CD4-positive, alpha-beta T cell treated with Interleukin-17A for 4 hours (primary cell): ENCODE measurements around the gene GJB5.

Source experiments
- DNase-seq: peaks from one replicate; pipeline ENCODE4 v3.0.0-alpha.2; 2020; ENCODE audit warnings: mixed read lengths

The GJB5 gene

DNA sequence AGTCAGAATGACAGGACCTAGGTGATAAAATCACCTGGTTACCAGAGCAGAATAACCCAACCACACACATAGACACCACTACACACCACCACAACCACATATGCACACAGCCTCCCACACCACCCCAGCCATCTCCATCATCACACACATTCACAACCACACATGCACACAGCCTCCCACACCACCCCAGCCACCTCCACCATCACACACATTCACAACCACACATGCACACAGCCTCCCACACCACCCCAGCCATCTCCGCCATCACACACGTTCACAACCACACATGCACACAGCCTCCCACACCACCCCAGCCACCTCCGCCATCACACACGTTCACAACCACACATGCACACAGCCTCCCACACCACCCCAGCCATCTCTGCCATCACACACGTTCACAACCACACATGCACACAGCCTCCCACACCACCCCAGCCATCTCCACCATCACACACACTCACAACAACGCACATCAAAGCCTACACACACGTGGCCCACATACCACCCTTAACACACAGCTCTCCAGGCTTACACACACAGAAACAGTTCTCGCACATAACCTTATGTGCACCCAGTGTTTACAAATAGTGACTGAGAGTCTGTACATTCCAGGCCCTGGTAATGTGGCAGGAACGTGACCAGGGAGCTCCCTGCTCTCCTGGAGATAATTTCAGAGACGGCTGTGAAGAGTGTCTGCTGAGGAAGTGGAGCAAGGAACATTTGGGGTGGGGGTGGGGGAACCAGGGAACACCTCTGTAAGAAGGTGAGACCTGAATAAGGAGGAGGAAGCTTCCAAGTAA lies 22.9 kb downstream of the GJB5 start:
- no peak for DNase-seq

DNA sequence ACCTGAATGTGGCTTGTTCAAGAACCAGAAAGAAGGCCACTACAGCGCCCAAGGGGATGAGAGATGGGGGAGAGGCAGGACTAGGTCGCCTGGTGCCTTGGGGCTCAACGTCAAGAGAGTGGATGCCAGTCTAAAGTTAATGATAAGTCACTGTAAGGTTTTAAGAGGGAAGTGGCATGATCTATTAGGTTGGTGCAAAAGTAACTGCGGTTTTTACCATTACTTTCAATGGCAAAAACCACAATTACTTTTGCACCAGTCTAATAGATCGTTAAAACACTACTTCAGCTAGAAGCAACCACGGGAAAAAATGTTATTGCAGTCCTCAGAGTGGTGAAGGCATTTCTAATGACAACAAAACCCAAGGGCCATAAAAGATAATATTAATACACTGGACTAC lies 23.5 kb downstream of the GJB5 start:
- no peak for DNase-seq

DNA sequence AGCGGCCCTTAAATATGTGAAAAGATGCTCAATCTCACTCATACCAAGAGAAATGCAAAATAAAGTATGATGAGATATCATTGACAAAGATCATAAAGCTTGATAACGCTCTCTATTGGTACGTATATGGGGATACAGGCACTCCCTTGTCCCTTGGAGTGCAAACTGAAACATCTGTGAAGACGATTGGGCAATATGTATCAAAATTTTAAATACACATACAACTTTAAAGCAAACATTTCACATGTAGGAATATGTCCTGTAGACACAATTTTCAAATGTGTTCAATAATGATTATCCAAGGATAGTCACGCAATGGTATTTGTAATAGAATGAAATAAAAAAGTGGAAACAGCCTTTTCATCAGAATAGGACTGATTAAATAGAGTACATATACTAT lies 24.2 kb downstream of the GJB5 start:
- no peak for DNase-seq

DNA sequence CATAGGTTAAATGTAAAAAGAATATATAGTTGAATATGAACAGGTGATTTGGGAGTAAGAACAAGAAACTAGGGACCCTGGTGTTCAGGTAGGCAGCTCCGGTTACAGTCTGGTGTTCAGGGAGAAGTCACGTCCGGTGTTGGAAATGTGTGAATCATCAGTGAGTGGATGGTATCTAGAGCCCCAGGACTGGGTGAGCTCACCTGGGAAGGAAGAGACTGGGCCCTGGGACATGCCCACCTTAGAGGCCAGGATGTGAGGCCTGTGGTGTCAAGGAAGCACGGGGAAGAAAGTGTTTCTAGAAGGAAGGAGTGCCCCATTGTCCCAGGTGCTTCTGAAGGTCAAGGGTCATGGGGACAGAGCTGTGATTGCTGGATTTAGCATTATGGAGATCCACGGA lies 24.7 kb downstream of the GJB5 start:
- DNase-seq = no peak

DNA sequence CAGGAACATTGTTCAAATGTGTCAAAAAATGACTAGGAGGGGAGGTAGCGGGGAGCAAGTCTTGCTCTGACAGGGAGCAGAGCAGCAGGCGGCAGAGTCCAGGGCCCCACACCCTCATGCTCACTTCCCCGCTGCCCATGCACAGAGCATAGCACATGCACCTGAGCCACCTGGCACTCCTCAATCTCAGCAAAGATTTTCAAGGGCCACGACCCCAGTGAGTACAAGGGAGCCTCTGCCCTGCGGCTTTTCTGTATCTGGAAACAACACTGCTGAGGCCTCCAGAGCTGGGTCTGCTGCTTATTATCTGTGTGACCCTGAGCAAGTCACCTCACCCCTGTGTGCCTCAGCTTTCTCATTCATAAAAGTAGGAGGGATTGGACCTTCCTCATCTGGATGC lies 25.1 kb downstream of the GJB5 start:
- no peak for DNase-seq

DNA sequence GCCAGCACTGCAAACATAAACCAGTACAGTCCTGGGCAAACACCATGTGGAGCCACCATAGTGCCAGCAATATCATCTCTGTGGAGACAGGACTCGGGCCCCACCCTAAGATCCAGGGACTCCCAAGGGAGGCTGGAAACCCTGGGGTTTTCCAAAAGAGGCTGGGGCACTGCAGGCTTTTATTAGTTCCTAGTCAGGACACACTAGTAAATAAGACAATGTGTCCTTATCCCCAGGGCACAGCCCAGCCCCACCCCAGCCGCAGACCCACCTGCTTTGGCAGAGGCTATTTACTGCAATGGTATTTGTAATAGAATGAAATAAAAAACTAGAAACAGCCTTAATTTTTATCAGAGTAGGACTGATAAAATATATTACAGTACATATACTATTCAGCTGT lies 25.7 kb downstream of the GJB5 start:
- DNase-seq = no peak

DNA sequence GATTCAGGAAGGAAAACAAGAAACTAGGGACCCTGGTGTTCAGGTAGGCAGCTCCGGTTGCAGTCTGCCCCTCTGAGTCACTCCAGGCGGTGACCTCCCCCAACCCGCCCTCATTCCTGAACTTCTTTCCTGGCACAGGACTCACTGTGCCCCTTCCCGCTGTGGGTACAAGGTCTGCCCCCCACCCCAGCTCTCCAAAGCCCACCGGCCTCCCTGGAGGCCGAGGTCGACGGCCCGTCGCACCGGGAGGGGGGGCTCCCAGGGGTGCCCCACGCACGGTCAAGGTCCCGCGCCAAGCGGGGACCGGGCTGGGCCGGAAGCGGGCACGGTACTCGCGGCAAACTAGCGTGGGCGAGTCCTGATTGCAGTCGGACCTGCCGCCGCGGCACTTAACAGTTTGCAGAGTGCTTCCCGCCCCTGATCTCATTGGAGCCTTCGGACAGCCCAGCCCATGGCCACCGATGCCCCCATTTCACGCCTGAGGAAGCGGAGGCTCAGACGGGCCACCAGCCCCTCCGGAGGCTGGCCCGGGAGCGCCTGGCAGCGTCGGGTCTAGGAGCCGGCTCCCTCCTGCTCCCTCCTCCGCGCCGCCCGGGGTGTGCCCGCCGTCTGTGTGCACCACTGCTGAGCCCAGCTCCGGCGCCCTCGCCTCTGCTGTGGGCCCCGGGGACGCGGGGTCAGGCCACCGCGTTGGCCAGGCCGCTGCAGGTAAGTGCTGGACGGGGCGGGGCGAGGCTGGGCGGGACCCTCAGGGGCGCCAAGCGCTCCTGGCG lies 26.4 kb downstream of the GJB5 start, which contains the start of gene GJB3:
Gene GJB3 (plus strand): TSS at position 144 of the 773 bp plus-strand sequence. CDS start 3,549 bp downstream, outside the sequence.
- no peak for DNase-seq

DNA sequence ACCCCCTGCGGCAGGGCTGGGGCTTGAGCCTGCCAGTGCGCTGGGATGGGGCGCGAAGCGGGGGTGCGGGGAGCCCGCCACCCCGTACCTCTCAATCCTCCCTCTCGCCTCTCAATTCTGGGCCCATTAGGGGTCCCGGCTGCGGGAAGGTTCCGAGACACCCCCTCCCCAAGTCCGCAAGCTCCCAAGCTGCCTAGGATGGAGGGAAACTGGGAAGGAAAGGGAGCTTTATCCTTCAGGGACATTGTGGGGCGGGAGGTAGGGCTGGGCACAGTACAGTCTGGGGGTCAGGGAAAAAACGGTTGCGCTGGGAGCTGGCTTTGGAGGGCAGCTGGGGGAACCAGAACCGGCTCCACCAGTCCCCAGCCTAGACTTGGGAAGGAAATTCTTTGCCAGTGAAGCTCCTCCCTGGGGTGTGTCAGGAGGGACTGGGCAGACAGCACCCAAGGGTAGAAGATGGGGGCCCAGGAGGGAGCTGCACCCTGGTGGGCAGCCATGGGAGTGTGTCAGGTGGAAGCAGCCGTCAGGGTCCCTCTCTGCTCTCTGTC lies 27.1 kb downstream of the GJB5 start:
- no peak for DNase-seq

DNA sequence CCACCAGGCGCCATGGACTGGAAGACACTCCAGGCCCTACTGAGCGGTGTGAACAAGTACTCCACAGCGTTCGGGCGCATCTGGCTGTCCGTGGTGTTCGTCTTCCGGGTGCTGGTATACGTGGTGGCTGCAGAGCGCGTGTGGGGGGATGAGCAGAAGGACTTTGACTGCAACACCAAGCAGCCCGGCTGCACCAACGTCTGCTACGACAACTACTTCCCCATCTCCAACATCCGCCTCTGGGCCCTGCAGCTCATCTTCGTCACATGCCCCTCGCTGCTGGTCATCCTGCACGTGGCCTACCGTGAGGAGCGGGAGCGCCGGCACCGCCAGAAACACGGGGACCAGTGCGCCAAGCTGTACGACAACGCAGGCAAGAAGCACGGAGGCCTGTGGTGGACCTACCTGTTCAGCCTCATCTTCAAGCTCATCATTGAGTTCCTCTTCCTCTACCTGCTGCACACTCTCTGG lies 29.9 kb downstream of the GJB5 start:
- no peak for DNase-seq

DNA sequence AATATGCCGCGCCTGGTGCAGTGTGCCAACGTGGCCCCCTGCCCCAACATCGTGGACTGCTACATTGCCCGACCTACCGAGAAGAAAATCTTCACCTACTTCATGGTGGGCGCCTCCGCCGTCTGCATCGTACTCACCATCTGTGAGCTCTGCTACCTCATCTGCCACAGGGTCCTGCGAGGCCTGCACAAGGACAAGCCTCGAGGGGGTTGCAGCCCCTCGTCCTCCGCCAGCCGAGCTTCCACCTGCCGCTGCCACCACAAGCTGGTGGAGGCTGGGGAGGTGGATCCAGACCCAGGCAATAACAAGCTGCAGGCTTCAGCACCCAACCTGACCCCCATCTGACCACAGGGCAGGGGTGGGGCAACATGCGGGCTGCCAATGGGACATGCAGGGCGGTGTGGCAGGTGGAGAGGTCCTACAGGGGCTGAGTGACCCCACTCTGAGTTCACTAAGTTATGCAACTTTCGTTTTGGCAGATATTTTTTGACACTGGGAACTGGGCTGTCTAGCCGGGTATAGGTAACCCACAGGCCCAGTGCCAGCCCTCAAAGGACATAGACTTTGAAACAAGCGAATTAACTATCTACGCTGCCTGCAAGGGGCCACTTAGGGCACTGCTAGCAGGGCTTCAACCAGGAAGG lies 30.5 kb downstream of the GJB5 start:
- DNase-seq = no peak

DNA sequence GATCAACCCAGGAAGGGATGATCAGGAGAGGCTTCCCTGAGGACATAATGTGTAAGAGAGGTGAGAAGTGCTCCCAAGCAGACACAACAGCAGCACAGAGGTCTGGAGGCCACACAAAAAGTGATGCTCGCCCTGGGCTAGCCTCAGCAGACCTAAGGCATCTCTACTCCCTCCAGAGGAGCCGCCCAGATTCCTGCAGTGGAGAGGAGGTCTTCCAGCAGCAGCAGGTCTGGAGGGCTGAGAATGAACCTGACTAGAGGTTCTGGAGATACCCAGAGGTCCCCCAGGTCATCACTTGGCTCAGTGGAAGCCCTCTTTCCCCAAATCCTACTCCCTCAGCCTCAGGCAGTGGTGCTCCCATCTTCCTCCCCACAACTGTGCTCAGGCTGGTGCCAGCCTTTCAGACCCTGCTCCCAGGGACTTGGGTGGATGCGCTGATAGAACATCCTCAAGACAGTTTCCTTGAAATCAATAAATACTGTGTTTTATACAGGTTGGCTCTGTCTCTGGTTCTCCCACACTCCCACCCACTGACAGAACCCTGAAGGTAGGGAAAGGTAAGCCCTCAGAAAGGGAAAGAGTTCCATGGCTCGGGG lies 31.1 kb downstream of the GJB5 start:
- no peak for DNase-seq

DNA sequence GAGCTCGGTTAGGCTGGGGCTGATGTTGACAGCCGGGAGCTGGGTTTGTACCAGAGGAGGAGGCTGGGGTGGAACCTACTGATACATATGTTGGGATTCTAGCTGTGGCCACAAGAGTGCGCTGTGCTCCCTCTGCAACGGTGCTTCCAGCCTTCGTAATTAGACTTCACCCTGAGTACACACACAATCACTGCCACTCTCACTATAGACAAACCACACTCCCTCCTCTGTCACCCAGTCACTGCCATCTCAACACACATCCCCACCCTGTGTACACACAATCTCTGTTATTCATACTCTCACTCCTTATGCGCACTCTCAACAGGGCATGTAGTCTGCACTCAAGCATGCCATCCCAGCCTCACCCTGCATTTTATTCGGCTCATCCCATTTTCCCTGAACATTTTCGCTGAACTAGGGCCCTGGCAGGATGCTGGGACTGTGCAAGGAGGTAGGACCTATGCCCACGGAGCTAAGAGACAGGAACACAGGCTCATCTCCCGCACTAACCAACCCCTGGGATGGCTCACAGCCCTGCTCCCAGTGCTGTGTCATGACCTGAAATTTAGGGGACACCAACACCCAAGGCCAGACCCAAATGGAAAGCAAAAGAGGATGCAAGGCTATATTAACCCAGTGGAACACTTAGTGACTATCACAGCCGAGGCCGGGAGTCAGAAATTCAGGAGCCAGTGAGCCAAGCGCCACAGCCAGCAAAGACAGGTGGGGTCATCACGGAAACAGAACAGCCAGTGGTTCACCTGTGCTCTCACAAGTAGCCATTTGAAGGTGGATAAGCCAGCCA lies 31.9 kb downstream of the GJB5 start:
- DNase-seq = peak; percentile 65

DNA sequence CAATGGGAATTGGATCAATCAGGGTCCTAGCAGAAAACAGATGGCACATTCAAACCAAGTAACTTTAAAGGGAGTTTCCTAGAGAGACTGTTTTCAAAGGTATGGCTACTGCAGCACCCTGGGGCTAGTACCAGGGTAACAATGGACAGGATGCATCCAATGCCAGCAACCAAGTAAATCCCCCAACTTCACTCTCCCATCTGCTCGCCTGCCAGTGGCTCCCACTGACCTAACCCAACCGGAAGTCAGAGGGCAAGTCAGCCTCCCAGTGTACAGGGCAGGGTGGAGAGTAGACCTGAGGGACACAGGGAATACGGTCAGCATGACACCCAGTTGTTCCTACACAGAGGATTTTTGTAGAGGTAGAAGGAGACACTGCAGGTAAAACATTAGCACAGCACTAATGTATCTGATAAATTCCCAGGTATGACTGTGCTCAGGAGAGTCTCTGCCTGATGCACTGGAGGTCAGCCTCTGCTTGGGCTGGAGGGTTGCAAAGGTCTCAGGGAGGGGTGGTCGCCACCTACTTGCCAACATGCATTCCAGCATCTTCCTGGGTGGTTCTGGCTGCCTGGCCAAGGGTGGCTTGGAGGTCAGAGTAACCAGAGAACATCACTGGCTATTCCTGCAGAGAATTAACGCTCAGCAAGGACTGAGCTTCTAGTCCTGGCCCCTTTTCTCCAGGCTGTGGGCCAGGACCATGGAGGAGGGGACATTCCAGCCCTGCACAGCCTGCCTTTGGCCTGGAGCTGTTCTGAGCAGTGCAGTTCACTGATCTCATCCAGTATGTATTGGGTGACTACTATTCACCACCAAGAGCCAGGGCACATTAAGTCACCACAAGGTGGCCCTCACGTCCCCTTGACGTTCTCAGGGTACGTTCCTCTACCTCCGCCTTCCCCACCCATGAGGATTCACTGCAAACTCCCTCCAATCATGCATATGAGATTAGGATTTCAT lies 32.9 kb downstream of the GJB5 start:
- DNase-seq = no peak

DNA sequence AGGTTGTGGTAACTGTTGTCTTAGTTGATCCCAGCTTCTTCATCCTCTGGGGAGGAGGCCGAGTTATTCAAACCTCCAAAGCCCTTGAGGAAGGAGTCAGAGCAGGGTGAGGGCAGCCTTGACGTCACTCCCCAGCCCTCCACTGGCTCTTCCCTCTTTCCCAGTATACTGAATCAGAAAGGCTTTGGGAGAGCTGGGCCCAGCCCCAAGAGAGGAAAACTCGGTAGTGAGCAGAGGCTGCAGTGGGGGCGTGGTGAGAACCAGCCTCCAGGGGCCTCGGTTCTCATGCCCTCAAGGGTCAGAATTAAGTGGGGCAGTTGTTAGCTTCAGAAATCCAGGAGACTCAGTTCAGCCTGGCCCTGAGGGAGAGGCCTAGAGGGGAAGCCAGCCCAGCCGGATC lies 36.1 kb downstream of the GJB5 start:
- DNase-seq = no peak

DNA sequence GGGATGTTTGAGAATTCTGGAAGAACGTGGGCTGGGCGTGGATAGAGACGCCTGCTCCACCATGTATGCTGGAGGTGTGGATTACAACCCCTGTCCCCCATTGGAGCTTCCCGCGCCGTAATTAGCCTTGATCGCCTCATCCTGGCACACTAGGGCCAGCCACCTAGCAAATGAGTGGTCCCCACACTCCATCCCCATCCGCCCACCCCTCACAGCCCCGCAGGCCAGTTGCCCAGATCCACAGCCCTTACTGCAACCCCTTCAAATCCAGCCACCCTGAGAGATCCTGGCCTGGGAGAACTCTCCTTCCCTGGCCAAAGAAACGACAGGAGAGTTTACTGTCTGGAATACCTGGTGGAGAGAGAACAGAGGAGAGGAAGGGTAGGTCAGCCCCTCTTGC lies 37.6 kb downstream of the GJB5 start:
- no peak for DNase-seq

DNA sequence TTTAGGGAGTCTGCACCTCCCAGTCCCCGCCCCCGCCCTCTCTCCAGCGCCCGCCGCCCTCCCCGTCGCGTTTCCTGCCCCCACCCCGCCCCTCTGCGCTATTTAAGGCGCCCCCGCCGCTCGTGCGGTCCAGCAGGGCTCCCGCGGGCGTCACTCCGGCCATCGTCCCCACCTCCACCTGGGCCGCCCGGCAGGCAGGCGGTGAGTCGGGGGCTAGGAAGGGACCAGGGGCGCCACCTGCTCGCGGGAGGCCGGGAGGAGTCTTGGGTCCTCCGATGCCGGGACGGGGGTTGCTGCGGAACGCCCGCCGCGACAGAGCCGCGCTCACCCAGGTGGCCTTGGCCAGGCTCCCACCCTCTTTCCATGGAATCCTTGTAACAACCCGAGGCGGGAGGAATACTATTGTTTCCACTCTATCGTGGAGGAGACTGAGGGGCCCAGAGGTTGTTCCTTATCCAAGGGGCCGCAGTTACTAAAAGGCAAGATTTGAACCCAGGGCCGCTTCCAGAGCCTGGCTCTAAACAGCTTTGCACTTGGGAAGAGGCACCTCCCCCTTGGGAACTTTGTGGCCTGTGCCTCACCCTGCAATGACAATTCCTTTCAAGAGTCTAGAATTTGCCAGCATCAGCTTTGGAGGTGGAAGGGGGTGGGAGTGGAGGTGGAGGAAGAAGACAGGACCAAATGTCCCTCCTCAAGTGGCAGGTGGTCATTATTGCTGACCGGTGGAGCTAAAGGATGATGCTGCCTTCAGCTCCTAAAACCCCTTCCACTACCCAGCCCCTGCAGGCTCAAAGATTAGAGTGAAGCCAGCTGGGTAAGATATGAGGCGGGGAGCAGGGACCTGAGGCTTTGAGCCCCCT lies 38.3 kb downstream of the GJB5 start, which contains the start of gene GJA4:
Gene GJA4 (plus strand): TSS at position 132 of the 860 bp plus-strand sequence. CDS start 1,215 bp downstream, outside the sequence.
- DNase-seq = peak; percentile 22

DNA sequence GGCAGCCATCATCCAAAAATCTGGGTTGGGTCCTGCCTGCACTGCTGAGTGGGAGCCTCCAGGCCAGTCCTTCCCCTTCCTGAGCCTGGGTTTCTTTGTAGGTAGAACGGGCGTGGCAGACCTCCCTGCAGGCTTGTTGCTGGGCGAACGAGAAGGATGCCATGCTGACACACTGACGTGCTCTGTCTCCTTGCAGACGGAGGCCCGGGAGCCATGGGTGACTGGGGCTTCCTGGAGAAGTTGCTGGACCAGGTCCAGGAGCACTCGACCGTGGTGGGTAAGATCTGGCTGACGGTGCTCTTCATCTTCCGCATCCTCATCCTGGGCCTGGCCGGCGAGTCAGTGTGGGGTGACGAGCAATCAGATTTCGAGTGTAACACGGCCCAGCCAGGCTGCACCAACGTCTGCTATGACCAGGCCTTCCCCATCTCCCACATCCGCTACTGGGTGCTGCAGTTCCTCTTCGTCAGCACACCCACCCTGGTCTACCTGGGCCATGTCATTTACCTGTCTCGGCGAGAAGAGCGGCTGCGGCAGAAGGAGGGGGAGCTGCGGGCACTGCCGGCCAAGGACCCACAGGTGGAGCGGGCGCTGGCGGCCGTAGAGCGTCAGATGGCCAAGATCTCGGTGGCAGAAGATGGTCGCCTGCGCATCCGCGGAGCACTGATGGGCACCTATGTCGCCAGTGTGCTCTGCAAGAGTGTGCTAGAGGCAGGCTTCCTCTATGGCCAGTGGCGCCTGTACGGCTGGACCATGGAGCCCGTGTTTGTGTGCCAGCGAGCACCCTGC lies 39.3 kb downstream of the GJB5 start:
- DNase-seq = no peak

DNA sequence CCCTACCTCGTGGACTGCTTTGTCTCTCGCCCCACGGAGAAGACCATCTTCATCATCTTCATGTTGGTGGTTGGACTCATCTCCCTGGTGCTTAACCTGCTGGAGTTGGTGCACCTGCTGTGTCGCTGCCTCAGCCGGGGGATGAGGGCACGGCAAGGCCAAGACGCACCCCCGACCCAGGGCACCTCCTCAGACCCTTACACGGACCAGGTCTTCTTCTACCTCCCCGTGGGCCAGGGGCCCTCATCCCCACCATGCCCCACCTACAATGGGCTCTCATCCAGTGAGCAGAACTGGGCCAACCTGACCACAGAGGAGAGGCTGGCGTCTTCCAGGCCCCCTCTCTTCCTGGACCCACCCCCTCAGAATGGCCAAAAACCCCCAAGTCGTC lies 39.9 kb downstream of the GJB5 start:
- DNase-seq = no peak

DNA sequence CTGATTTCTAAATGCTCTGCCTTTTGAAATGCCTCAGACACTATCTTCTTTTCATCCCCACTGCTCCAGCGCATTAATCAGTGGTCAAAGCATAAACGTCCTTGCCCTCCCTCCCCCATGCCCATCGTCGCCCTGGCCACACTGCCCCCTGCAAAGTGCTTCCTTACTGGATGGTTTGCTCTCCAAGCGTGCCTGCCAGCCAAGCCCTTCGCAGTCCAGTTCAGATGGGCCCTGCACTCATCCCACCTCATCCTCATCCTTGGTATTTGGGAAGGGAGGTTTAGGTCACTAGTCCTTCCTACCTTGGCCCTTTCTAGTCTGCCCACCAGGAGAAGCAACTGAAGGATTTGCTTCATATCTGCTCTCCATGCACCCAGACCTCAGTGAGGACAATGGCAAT lies 41.1 kb downstream of the GJB5 start:
- DNase-seq = no peak
